ENCODE data around the gene NVL. TPM values are rescaled to one million over a fixed set of nuclear protein-coding genes. Genes with fewer than 3 reads are reported as not detected.

Gene NVL
- total and polyA plus RNA-seq, 2 donors (not counting 1 experiment from before 2014, with no cell fraction given), result 20.5 to 27.6 TPM

DNA sequence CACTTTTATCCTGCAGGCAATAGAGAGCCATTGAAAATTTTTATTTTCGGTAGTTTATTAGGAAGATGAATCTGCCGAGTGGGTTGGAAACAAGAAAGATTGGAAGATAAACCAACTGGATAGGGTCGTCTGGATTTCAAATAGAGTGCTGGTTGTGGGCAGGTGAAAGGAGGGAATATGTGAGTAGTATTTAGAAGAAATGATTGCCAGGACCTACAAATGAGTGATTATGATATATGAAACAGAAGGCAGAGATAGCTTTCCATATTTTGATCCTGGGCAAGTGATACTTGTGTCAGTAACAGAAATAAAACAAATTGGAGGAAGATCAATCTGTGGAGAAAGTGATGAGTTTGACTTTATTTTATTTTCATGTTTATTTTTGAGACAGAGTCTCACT lies 29.2 kb upstream of the NVL start:
- DNase-seq (ENCODE audit: low read depth in 2 of 2), result no peak
- no peak overlapping the region for H3K27ac ChIP-seq (ENCODE audit: insufficient read depth, low read length)
- peaks cover 42% of the 10 kb centered on the region for H3K79me2 ChIP-seq (ENCODE audit: control insufficient read depth, insufficient read depth, low read length)
- H2AFZ ChIP-seq (ENCODE audit: low read length), result no peak overlapping the region
- TF ChIP-seq, protein P1, sequence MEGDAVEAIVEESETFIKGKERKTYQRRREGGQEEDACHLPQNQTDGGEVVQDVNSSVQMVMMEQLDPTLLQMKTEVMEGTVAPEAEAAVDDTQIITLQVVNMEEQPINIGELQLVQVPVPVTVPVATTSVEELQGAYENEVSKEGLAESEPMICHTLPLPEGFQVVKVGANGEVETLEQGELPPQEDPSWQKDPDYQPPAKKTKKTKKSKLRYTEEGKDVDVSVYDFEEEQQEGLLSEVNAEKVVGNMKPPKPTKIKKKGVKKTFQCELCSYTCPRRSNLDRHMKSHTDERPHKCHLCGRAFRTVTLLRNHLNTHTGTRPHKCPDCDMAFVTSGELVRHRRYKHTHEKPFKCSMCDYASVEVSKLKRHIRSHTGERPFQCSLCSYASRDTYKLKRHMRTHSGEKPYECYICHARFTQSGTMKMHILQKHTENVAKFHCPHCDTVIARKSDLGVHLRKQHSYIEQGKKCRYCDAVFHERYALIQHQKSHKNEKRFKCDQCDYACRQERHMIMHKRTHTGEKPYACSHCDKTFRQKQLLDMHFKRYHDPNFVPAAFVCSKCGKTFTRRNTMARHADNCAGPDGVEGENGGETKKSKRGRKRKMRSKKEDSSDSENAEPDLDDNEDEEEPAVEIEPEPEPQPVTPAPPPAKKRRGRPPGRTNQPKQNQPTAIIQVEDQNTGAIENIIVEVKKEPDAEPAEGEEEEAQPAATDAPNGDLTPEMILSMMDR (conservative IDR thresholded peaks at IDR 0.05 in 1 of 2, IDR thresholded peaks at IDR 0.05 in 1 of 2; ENCODE audit: low read depth in 1 of 2, low read length in 2 of 2), result no peak
- TF ChIP-seq EZH2 (IDR thresholded peaks at IDR 0.05; ENCODE audit: low read length, missing control alignments), result no peak
- H4K20me1 ChIP-seq (ENCODE audit: control insufficient read depth, extremely low read depth, insufficient read depth, low read length), result no peaks in the 10 kb centered on the region
- no peaks in the 10 kb centered on the region for H3K9me3 ChIP-seq (ENCODE audit: control insufficient read depth, insufficient read depth, low read depth, low read length)
- H3K27me3 ChIP-seq (ENCODE audit: control insufficient read depth, insufficient read depth, low read length), result no peaks in the 10 kb centered on the region
- no peak overlapping the region for H3K9ac ChIP-seq (ENCODE audit: insufficient read depth, low read length)
- peaks cover 3% of the 10 kb centered on the region for H3K4me1 ChIP-seq (ENCODE audit: control insufficient read depth, extremely low read depth, insufficient read depth, low read length)
- H3K36me3 ChIP-seq (ENCODE audit: control insufficient read depth, insufficient read depth, low read length), result no peaks in the 10 kb centered on the region
- H3K4me2 ChIP-seq (ENCODE audit: extremely low read depth, insufficient read depth, low read length), result peak overlapping the region; percentile 8
- no peak overlapping the region for H3K4me3 ChIP-seq (replicated peaks in 1 of 4; ENCODE audit: control extremely low read depth in 1 of 4, insufficient read depth in 1 of 4, low read depth in 3 of 4, low read length in 4 of 4)

DNA sequence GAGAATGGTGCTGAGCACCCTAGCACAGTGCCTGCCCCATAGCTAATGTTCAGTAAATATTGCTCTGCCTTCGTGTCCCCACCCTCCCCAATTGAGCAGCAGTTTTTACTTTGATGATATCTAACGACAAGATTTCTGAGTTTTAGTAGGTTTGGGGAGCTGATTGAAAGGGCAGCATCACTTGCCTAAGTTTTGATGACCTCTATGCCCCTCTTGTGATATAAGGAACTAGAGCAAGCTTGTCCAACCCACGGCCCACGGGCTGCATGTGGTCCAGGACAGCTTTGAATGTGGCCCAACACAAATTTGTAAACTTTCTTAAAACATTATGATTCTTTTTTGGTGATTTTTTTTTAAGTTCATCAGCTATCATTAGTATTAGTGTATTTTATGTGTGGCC lies 28.3 kb upstream of the NVL start:
- DNase-seq (ENCODE audit: low read depth in 2 of 2), result no peak
- Histone ChIP-seq H3K4me3 (replicated peaks in 1 of 4; ENCODE audit: control extremely low read depth in 1 of 4, insufficient read depth in 1 of 4, low read depth in 3 of 4, low read length in 4 of 4) (peak overlapping the region; percentile 61 to 85 (median 64)), H3K9me3 (ENCODE audit: control insufficient read depth, insufficient read depth, low read depth, low read length) (no peaks in the 10 kb centered on the region), H3K4me1 (ENCODE audit: control insufficient read depth, extremely low read depth, insufficient read depth, low read length) (peaks cover 3% of the 10 kb centered on the region), H4K20me1 (ENCODE audit: control insufficient read depth, extremely low read depth, insufficient read depth, low read length) (no peaks in the 10 kb centered on the region), H3K27me3 (ENCODE audit: control insufficient read depth, insufficient read depth, low read length) (no peaks in the 10 kb centered on the region), H3K79me2 (ENCODE audit: control insufficient read depth, insufficient read depth, low read length) (peaks cover 36% of the 10 kb centered on the region), H3K4me2 (ENCODE audit: extremely low read depth, insufficient read depth, low read length) (peak overlapping the region; percentile 83), H2AFZ (ENCODE audit: low read length) (no peak overlapping the region), H3K36me3 (ENCODE audit: control insufficient read depth, insufficient read depth, low read length) (no peaks in the 10 kb centered on the region), H3K27ac (ENCODE audit: insufficient read depth, low read length) (no peak overlapping the region), H3K9ac (ENCODE audit: insufficient read depth, low read length) (no peak overlapping the region)
- no peak for TF ChIP-seq EZH2 (IDR thresholded peaks at IDR 0.05; ENCODE audit: low read length, missing control alignments)
- TF ChIP-seq, protein P1 (conservative IDR thresholded peaks at IDR 0.05 in 1 of 2, IDR thresholded peaks at IDR 0.05 in 1 of 2; ENCODE audit: low read depth in 1 of 2, low read length in 2 of 2), result no peak

DNA sequence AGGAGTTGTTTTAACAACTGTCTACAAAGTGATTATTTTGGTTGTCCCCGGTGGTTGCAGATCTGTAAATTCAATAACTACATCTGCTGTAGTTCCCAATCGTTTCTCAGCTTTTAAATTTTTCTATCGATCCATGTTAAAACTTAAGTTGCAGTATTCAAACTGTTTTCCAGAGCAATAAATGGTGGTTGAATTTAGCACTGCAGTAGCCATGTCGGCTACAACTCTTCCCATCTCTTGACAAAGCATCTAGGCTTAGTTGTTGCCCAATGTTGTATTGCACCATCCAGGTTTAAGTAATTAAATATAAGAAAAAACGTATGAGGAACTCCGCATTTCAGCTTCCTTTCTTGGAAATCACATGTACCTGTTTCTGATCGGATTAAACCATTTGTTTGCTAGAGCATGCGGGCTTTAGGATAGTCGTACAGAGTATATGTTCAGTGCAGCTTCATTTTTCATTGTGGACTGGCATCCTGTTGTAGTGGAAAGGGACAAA lies 27.7 kb upstream of the NVL start:
- H3K9me3 ChIP-seq (ENCODE audit: control insufficient read depth, insufficient read depth, low read depth, low read length), result no peaks in the 10 kb centered on the region
- H3K4me1 ChIP-seq (ENCODE audit: control insufficient read depth, extremely low read depth, insufficient read depth, low read length), result peaks cover 3% of the 10 kb centered on the region
- H3K27ac ChIP-seq (ENCODE audit: insufficient read depth, low read length), result peak overlapping the region; percentile 70
- no peaks in the 10 kb centered on the region for H3K27me3 ChIP-seq (ENCODE audit: control insufficient read depth, insufficient read depth, low read length)
- H3K4me2 ChIP-seq (ENCODE audit: extremely low read depth, insufficient read depth, low read length), result peak overlapping the region; percentile 83
- H2AFZ ChIP-seq (ENCODE audit: low read length), result no peak overlapping the region
- peak overlapping the region; percentile 61 to 85 (median 64) for H3K4me3 ChIP-seq (replicated peaks in 1 of 4; ENCODE audit: control extremely low read depth in 1 of 4, insufficient read depth in 1 of 4, low read depth in 3 of 4, low read length in 4 of 4)
- H3K79me2 ChIP-seq (ENCODE audit: control insufficient read depth, insufficient read depth, low read length), result peaks cover 36% of the 10 kb centered on the region
- peak overlapping the region; percentile 80 for H3K9ac ChIP-seq (ENCODE audit: insufficient read depth, low read length)
- DNase-seq (ENCODE audit: low read depth in 2 of 2), result peak; percentile 31 to 81
- H4K20me1 ChIP-seq (ENCODE audit: control insufficient read depth, extremely low read depth, insufficient read depth, low read length), result no peaks in the 10 kb centered on the region
- TF ChIP-seq, protein P1 (conservative IDR thresholded peaks at IDR 0.05 in 1 of 2, IDR thresholded peaks at IDR 0.05 in 1 of 2; ENCODE audit: low read depth in 1 of 2, low read length in 2 of 2), result peak in 1 of 2 donors; percentile 4
- no peak for TF ChIP-seq EZH2 (IDR thresholded peaks at IDR 0.05; ENCODE audit: low read length, missing control alignments)
- H3K36me3 ChIP-seq (ENCODE audit: control insufficient read depth, insufficient read depth, low read length), result no peaks in the 10 kb centered on the region
